Activated naive CD8-positive, alpha-beta T cell treated with anti-CD3 and anti-CD28 coated beads, Interleukin-2, amount 10 ng/mL, durations not matched to agents 7 days and 5 days (primary cell): ENCODE measurements around the gene PTPRN2. TPM values are rescaled to one million over a fixed set of nuclear protein-coding genes. Genes with fewer than 3 reads are reported as not detected.
"Not testable (repeated sequence)": the region's sequence is repeated elsewhere in the genome, so short reads cannot be mapped to it uniquely, and the experiment has no call there.

Experiments
- ATAC-seq: fragments of 150-1000 bp; cut with Tn5 transposase; one replicate; pipeline ENCODE4 v1.10.0; 2021; ENCODE audit warnings: low read depth, moderate library complexity
- POLR2A ChIA-PET: fragments of 350-600 bp; sonication (Branson Sonifier 250); formaldehyde crosslinking; loops from one replicate; lab custom pipeline; 2021; ENCODE audit warnings: antibody characterized with exemption; lab: Charles Lee
- DNase-seq: peaks from one replicate; pipeline ENCODE4 v3.0.0; 2021
- H3K27ac Mint-ChIP-seq: one replicate; pipeline ENCODE4 v1.8.0; 2022; ENCODE audit warnings: mild to moderate bottlenecking, mixed read lengths
- H3K27me3 Mint-ChIP-seq: one replicate; pipeline ENCODE4 v1.8.0; 2022; ENCODE audit warnings: mild to moderate bottlenecking, moderate library complexity, mixed read lengths
- H3K36me3 Mint-ChIP-seq: one replicate; pipeline ENCODE4 v1.8.0; 2021; ENCODE audit warnings: mild to moderate bottlenecking, mixed read lengths
- H3K4me1 Mint-ChIP-seq: one replicate; pipeline ENCODE4 v1.8.0; 2021; ENCODE audit warnings: mixed read lengths
- H3K4me3 Mint-ChIP-seq: one replicate; pipeline ENCODE4 v1.8.0; 2022; ENCODE audit warnings: mild to moderate bottlenecking, moderate library complexity, mixed read lengths
- H3K9me3 Mint-ChIP-seq: one replicate; pipeline ENCODE4 v1.8.0; 2021; ENCODE audit warnings: mixed read lengths
- total RNA-seq, 2 experiments: library from RNA; stranded (reverse); gene quantifications; one replicate each; pipeline ENCODE4 v1.2.3, GENCODE V29; 2021

Gene PTPRN2
- total RNA-seq, 2 experiments from 2014 or later: 4.5 to 4.9 TPM

- ATAC-seq: no peak
- Mint-ChIP-seq H3K27ac (no peak overlapping the region), H3K4me1 (no peaks in the 10 kb centered on the region)
Observed at GRCh38 chr7:158050441-158050977, 537.1 kb downstream of the PTPRN2 start.

GRCh38 chr7:158049271-158049670, 538.4 kb downstream of the PTPRN2 start:
- no peak for DNase-seq
- Mint-ChIP-seq H3K27me3 (no peaks in the 10 kb centered on the region), H3K36me3 (no peaks in the 10 kb centered on the region), H3K4me3 (no peak overlapping the region), H3K4me1 (no peaks in the 10 kb centered on the region), H3K27ac (no peak overlapping the region), H3K9me3 (no peaks in the 10 kb centered on the region)
- POLR2A ChIA-PET: no interaction called here
- no peak for ATAC-seq

More at GRCh38 chr7:158050441-158050977, 537.1 kb downstream of the PTPRN2 start:
- Mint-ChIP-seq H3K27me3 (no peaks in the 10 kb centered on the region), H3K9me3 (no peaks in the 10 kb centered on the region), H3K4me3 (no peak overlapping the region), H3K36me3 (no peaks in the 10 kb centered on the region)
- POLR2A ChIA-PET: no interaction called here
- no peak for DNase-seq

- Mint-ChIP-seq H3K4me1 (no peaks in the 10 kb centered on the region), H3K27ac (no peak overlapping the region), H3K9me3 (no peaks in the 10 kb centered on the region), H3K36me3 (no peaks in the 10 kb centered on the region), H3K4me3 (no peak overlapping the region), H3K27me3 (no peaks in the 10 kb centered on the region)
- POLR2A ChIA-PET: no interaction called here
- DNase-seq: no peak
- ATAC-seq: no peak
Observed at GRCh38 chr7:158048569-158048968, 539.1 kb downstream of the PTPRN2 start.

- Mint-ChIP-seq H3K4me1 (no peaks in the 10 kb centered on the region), H3K36me3 (no peaks in the 10 kb centered on the region), H3K27me3 (no peaks in the 10 kb centered on the region), H3K4me3 (no peak overlapping the region), H3K27ac (no peak overlapping the region), H3K9me3 (no peaks in the 10 kb centered on the region)
- POLR2A ChIA-PET: no interaction called here
- ATAC-seq (no peak), DNase-seq (no peak)
Observed at GRCh38 chr7:158047391-158048059, 540.1 kb downstream of the PTPRN2 start.

GRCh38 chr7:158046246-158046645, 541.4 kb downstream of the PTPRN2 start:
- ATAC-seq, H3K27me3 Mint-ChIP-seq, H3K9me3 Mint-ChIP-seq, H3K27ac Mint-ChIP-seq, DNase-seq, POLR2A ChIA-PET, H3K4me3 Mint-ChIP-seq, H3K4me1 Mint-ChIP-seq, H3K36me3 Mint-ChIP-seq: not testable (repeated sequence)

- Mint-ChIP-seq H3K27me3 (no peaks in the 10 kb centered on the region), H3K4me1 (no peaks in the 10 kb centered on the region), H3K36me3 (no peaks in the 10 kb centered on the region), H3K4me3 (no peak overlapping the region), H3K9me3 (peaks cover 7% of the 10 kb centered on the region), H3K27ac (no peak overlapping the region)
- POLR2A ChIA-PET: no interaction called here
- ATAC-seq: no peak
- no peak for DNase-seq
Observed at GRCh38 chr7:158044482-158044823, 543.2 kb downstream of the PTPRN2 start.

- ATAC-seq: no peak
- Mint-ChIP-seq H3K4me1 (no peaks in the 10 kb centered on the region), H3K27me3 (no peaks in the 10 kb centered on the region), H3K27ac (no peak overlapping the region), H3K9me3 (peaks cover 10% of the 10 kb centered on the region), H3K4me3 (no peak overlapping the region), H3K36me3 (no peaks in the 10 kb centered on the region)
- no peak for DNase-seq
- POLR2A ChIA-PET: no interaction called here
Observed at GRCh38 chr7:158043551-158044481, 543.8 kb downstream of the PTPRN2 start.

- POLR2A ChIA-PET: no interaction called here
- no peak for ATAC-seq
- DNase-seq: no peak
- Mint-ChIP-seq H3K4me1 (no peaks in the 10 kb centered on the region), H3K9me3 (peaks cover 14% of the 10 kb centered on the region), H3K4me3 (no peak overlapping the region), H3K27me3 (no peaks in the 10 kb centered on the region), H3K27ac (no peak overlapping the region), H3K36me3 (no peaks in the 10 kb centered on the region)
Observed at GRCh38 chr7:158042156-158042880, 545.3 kb downstream of the PTPRN2 start.

- H3K36me3 Mint-ChIP-seq: no peaks in the 10 kb centered on the region
- no peaks in the 10 kb centered on the region for H3K27me3 Mint-ChIP-seq
Observed at GRCh38 chr7:158040199-158040598, 547.4 kb downstream of the PTPRN2 start.

GRCh38 chr7:158039270-158039669, 548.4 kb downstream of the PTPRN2 start:
- ATAC-seq: no peak
- H3K4me1 Mint-ChIP-seq: no peaks in the 10 kb centered on the region

More at GRCh38 chr7:158040199-158040598, 547.4 kb downstream of the PTPRN2 start:
- Mint-ChIP-seq H3K27ac (no peak overlapping the region), H3K9me3 (peaks cover 16% of the 10 kb centered on the region), H3K4me1 (no peaks in the 10 kb centered on the region), H3K4me3 (no peak overlapping the region)
- POLR2A ChIA-PET: no interaction called here
- DNase-seq: no peak
- no peak for ATAC-seq

GRCh38 chr7:158037211-158037610, 550.4 kb downstream of the PTPRN2 start:
- no peak overlapping the region for H3K27ac Mint-ChIP-seq
- no peak for DNase-seq
- POLR2A ChIA-PET: no interaction called here
- H3K4me1 Mint-ChIP-seq: no peaks in the 10 kb centered on the region
- H3K9me3 Mint-ChIP-seq: peaks cover 22% of the 10 kb centered on the region
- ATAC-seq: no peak
- no peaks in the 10 kb centered on the region for H3K36me3 Mint-ChIP-seq
- H3K27me3 Mint-ChIP-seq: no peaks in the 10 kb centered on the region
- no peak overlapping the region for H3K4me3 Mint-ChIP-seq

More at GRCh38 chr7:158039270-158039669, 548.4 kb downstream of the PTPRN2 start:
- POLR2A ChIA-PET: no interaction called here
- no peaks in the 10 kb centered on the region for H3K36me3 Mint-ChIP-seq
- no peak for DNase-seq
- H3K9me3 Mint-ChIP-seq: peaks cover 17% of the 10 kb centered on the region
- no peak overlapping the region for H3K27ac Mint-ChIP-seq
- no peaks in the 10 kb centered on the region for H3K27me3 Mint-ChIP-seq
- H3K4me3 Mint-ChIP-seq: no peak overlapping the region

GRCh38 chr7:158035343-158035742, 552.3 kb downstream of the PTPRN2 start:
- Mint-ChIP-seq H3K4me3 (no peak overlapping the region), H3K27me3 (peaks cover 6% of the 10 kb centered on the region), H3K4me1 (no peaks in the 10 kb centered on the region), H3K36me3 (no peaks in the 10 kb centered on the region), H3K9me3 (peaks cover 22% of the 10 kb centered on the region), H3K27ac (no peak overlapping the region)
- POLR2A ChIA-PET: no interaction called here
- DNase-seq (no peak), ATAC-seq (no peak)

- no peaks in the 10 kb centered on the region for H3K4me1 Mint-ChIP-seq
- ATAC-seq (no peak), DNase-seq (no peak)
- H3K27me3 Mint-ChIP-seq: peaks cover 6% of the 10 kb centered on the region
- POLR2A ChIA-PET: no interaction called here
- peaks cover 16% of the 10 kb centered on the region for H3K9me3 Mint-ChIP-seq
- H3K4me3 Mint-ChIP-seq: no peak overlapping the region
- no peak overlapping the region for H3K27ac Mint-ChIP-seq
- H3K36me3 Mint-ChIP-seq: no peaks in the 10 kb centered on the region
Observed at GRCh38 chr7:158034571-158034970, 553.1 kb downstream of the PTPRN2 start.
